Neural cell (in vitro differentiated cells): ENCODE results near the gene LYG1.

Source experiments
- EP300 ChIP-seq: fragments of 450-650 bp; conservative IDR thresholded peaks from 2 replicates; pipeline ENCODE4 v1.6.1; 2014; ENCODE audit warnings: antibody characterized with exemption, mild to moderate bottlenecking, moderate library complexity; ENCODE audit not compliant: poor library complexity, severe bottlenecking
- EZH2 ChIP-seq: fragments of 200-600, 300-800 bp; shearing (Covaris generic), sonication (generic); IDR thresholded peaks from 2 replicates; pipeline ENCODE4 v1.6.1; 2014; ENCODE audit warnings: antibody characterized with exemption, low read length, borderline replicate concordance, mild to moderate bottlenecking; ENCODE audit not compliant: insufficient read depth, poor library complexity, severe bottlenecking
- POLR2AphosphoS5 ChIP-seq: IDR thresholded peaks from 2 replicates; pipeline ENCODE4 v1.6.1; 2012
- RAD21 ChIP-seq: fragments of 450-650 bp; conservative IDR thresholded peaks from 2 replicates; pipeline ENCODE4 v1.6.1; 2014; ENCODE audit warnings: antibody characterized with exemption, mild to moderate bottlenecking, moderate library complexity
- SMC3 ChIP-seq: fragments of 450-650 bp; conservative IDR thresholded peaks from 2 replicates; pipeline ENCODE4 v1.6.1; 2014; ENCODE audit warnings: antibody characterized with exemption, mild to moderate bottlenecking, moderate library complexity; ENCODE audit not compliant: poor library complexity
- TAF1 ChIP-seq: IDR thresholded peaks from 2 replicates; pipeline ENCODE4 v1.6.1; 2012; ENCODE audit warnings: low read depth
- TF ChIP-seq, protein P1 (sequence below): fragments of 450-650 bp; IDR thresholded peaks from 2 replicates; pipeline ENCODE4 v1.5.1; 2014; ENCODE audit warnings: antibody characterized with exemption, mild to moderate bottlenecking, moderate library complexity; ENCODE audit not compliant: poor library complexity, severe bottlenecking

DNA sequence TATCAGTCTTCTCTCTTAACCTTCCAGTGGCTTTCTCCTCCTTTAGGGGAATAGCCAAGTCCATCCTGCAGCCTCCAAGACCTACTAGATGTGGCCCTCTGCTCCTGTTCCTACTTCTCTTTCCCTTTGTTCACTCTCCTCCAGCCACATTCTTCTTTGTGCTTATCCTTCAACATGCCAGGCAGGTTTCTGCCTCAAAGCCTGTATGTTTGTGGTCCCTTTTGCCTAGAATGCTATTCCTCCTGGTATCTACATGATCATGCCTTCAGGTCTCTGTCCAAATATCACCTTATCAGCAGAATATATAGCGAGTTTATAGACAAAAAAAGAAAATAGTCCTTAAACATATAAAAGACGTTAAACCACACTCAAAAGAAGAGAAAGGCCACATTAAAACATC is 51.0 kb downstream of the LYG1 start:
- TF ChIP-seq EP300 (no peak), POLR2AphosphoS5 (no peak), SMC3 (no peak), TAF1 (no peak), EZH2 (no peak), RAD21 (no peak)
- TF ChIP-seq, protein P1, sequence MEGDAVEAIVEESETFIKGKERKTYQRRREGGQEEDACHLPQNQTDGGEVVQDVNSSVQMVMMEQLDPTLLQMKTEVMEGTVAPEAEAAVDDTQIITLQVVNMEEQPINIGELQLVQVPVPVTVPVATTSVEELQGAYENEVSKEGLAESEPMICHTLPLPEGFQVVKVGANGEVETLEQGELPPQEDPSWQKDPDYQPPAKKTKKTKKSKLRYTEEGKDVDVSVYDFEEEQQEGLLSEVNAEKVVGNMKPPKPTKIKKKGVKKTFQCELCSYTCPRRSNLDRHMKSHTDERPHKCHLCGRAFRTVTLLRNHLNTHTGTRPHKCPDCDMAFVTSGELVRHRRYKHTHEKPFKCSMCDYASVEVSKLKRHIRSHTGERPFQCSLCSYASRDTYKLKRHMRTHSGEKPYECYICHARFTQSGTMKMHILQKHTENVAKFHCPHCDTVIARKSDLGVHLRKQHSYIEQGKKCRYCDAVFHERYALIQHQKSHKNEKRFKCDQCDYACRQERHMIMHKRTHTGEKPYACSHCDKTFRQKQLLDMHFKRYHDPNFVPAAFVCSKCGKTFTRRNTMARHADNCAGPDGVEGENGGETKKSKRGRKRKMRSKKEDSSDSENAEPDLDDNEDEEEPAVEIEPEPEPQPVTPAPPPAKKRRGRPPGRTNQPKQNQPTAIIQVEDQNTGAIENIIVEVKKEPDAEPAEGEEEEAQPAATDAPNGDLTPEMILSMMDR = no peak
